ENCODE data around the gene TEX10.
"Not testable (repeated sequence)": the region's sequence is repeated elsewhere in the genome, so short reads cannot be mapped to it uniquely, and the experiment has no call there.

The TEX10 gene

DNA sequence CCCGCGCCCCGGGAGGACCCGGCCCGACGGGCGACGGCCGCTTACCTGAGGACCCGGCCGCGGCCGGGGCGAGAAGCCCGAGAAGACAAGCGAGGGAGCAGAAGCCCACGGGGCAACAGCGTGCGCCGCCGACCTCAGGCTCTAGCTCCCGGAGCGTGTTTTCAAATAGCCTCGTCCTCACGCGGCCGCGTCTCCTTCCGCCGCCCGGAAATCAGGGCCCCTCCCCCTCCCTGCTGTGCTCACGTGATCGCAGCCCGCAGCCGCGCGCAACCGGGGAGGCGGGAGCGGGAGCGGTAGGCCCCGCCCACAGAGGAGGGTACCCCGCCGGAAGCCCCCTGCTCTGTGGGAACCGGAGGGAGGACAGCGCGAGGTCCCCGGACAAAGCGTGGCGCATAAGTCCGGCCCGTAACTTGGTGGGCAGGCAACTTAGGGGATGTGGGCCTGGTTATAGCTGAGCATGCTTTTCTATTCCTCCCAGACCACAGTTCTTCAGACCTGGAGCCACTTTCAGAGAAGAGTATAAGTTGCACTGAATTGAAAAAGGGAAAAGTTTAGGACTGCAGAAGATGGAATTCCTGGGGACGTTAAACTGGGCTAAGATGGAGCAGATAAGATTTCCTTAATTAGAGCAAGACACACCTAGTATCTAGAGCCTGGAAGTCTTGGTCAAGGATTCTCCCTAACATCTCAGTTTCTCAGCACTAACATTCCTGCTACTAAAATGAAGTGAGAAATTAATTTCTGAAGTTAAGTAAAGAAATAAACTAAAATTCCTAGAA is at the start of gene TEX10:
Gene TEX10, minus strand, starts transcription at position 216 of the 779 bp plus-strand sequence. CDS start 3,579 bp downstream, outside the sequence.
- Histone ChIP-seq H3K9me3 (ENCODE audit: insufficient read depth, low read depth, low read length) (no peaks in the 10 kb centered on the region), H3K27ac (ENCODE audit: low read length) (peak within 1 kb of the TSS; percentile 91), H3K27me3 (ENCODE audit: insufficient read depth, low read length) (no peaks in the 10 kb centered on the region), H3K36me3 (ENCODE audit: insufficient read depth, low read depth, low read length) (peaks cover 10% of the 10 kb centered on the region), H3K4me3 (ENCODE audit: low read length) (peak within 1 kb of the TSS; percentile 97), H3K9ac (ENCODE audit: low read depth, low read length) (peak within 1 kb of the TSS; percentile 97), H3K4me1 (ENCODE audit: insufficient read depth, low read length) (peaks cover 11% of the 10 kb centered on the region)

DNA sequence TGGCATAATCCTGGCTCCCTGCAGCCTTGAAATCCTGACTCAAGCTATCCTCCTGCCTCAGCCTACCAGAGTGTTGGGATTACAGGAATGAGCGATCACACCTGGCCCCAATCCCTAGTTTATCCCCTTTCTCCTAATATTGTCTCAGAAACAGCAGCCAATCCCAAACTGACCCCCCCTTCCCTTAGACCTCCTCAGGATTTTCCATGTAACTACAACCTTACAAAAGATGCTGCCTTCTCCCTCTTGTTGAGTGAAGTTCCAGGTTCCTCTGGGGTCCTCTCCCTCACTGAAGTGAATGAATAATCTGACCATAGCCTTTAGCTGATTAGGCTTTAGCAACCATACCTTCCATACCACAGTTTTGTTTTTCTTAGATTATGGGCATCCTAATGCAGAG is 48.3 kb upstream of the TEX10 start:
- no peaks in the 10 kb centered on the region for H3K36me3 ChIP-seq (ENCODE audit: insufficient read depth, low read depth, low read length)
- no peak overlapping the region for H3K9ac ChIP-seq (ENCODE audit: low read depth, low read length)
- no peaks in the 10 kb centered on the region for H3K9me3 ChIP-seq (ENCODE audit: insufficient read depth, low read depth, low read length)
- no peak overlapping the region for H3K27ac ChIP-seq (ENCODE audit: low read length)
- no peaks in the 10 kb centered on the region for H3K4me1 ChIP-seq (ENCODE audit: insufficient read depth, low read length)
- H3K4me3 ChIP-seq (ENCODE audit: low read length) = no peak overlapping the region
- no peaks in the 10 kb centered on the region for H3K27me3 ChIP-seq (ENCODE audit: insufficient read depth, low read length)

DNA sequence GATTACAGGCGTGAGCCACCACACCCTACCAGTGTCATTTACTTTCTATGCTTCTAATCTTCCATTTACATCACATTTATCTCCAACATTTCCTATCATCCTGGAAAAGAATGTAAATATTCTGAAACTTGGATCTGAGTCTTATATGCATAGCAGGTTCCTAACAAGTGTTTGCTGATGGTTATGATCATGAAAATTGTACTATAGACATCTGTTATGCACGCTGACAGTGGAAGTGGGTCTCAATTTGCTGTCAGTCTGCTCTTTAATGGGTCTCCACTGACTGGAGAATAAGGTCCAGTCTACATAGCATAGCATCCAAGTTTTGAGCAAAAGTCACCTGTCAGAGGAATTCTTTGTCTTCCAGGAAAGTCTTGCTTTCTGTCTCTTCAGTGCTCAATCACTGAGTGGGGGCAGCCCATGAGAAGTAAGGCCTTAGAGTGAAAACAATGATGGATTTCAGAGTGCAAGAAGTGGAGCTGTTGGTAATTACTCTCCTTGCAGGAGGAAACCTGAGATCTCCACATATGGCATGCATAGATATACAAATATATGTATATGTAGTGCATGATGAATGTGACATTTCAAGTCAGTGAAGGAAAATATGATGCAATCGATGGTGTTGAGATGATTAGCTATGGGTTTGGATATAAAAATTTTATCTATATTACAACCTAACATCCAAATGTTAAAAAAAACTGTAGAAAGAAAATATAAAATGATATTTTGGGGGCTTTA is 45.0 kb upstream of the TEX10 start:
- H3K27me3 ChIP-seq (ENCODE audit: insufficient read depth, low read length) = no peaks in the 10 kb centered on the region
- peaks cover 3% of the 10 kb centered on the region; the same call in 1 of the 2 replicates for H3K9me3 ChIP-seq (ENCODE audit: insufficient read depth, low read depth, low read length)
- no peak overlapping the region for H3K4me3 ChIP-seq (ENCODE audit: low read length)
- no peaks in the 10 kb centered on the region for H3K36me3 ChIP-seq (ENCODE audit: insufficient read depth, low read depth, low read length)
- no peaks in the 10 kb centered on the region for H3K4me1 ChIP-seq (ENCODE audit: insufficient read depth, low read length)
- no peak overlapping the region for H3K9ac ChIP-seq (ENCODE audit: low read depth, low read length)
- H3K27ac ChIP-seq (ENCODE audit: low read length) = no peak overlapping the region

DNA sequence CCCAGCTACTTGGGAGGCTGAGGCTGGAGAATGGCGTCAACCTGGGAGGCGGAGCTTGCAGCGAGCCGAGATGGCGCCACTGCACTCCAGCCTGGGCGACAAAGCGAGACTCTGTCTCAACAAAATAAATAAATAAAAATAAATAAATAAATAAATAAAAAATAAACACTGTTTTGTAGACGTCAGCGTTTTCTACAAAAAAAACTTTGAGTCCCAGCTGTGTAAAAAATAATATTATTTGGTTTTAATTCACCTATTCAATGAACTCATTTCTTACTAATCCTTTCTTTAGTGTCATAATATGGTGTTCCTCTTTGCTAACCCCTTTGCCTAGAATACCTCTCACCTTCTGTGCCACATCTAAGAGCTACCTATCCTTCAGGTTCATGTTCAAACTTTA is 44.0 kb upstream of the TEX10 start:
- H3K9ac ChIP-seq (ENCODE audit: low read depth, low read length) = no peak overlapping the region
- no peaks in the 10 kb centered on the region for H3K4me1 ChIP-seq (ENCODE audit: insufficient read depth, low read length)
- no peak overlapping the region for H3K27ac ChIP-seq (ENCODE audit: low read length)
- H3K27me3 ChIP-seq (ENCODE audit: insufficient read depth, low read length) = no peaks in the 10 kb centered on the region
- H3K4me3 ChIP-seq (ENCODE audit: low read length) = no peak overlapping the region
- no peaks in the 10 kb centered on the region for H3K36me3 ChIP-seq (ENCODE audit: insufficient read depth, low read depth, low read length)
- peaks cover 5% of the 10 kb centered on the region for H3K9me3 ChIP-seq (ENCODE audit: insufficient read depth, low read depth, low read length)

- no peak overlapping the region for H3K27ac ChIP-seq (ENCODE audit: low read length)
- no peak overlapping the region for H3K9ac ChIP-seq (ENCODE audit: low read depth, low read length)
- no peaks in the 10 kb centered on the region for H3K27me3 ChIP-seq (ENCODE audit: insufficient read depth, low read length)
Measured at GRCh38 chr9:100394816-100395215, 42.1 kb upstream of the TEX10 start.

GRCh38 chr9:100394032-100394695 is 41.4 kb upstream of the TEX10 start:
- no peaks in the 10 kb centered on the region; the same call in 1 of the 2 replicates for H3K4me1 ChIP-seq (ENCODE audit: insufficient read depth, low read length)
- H3K36me3 ChIP-seq (ENCODE audit: insufficient read depth, low read depth, low read length) = no peaks in the 10 kb centered on the region
- no peak overlapping the region for H3K9ac ChIP-seq (ENCODE audit: low read depth, low read length)
- H3K4me3 ChIP-seq (ENCODE audit: low read length) = no peak overlapping the region
- peaks cover 9% of the 10 kb centered on the region for H3K9me3 ChIP-seq (ENCODE audit: insufficient read depth, low read depth, low read length)
- no peak overlapping the region for H3K27ac ChIP-seq (ENCODE audit: low read length)
- H3K27me3 ChIP-seq (ENCODE audit: insufficient read depth, low read length) = no peaks in the 10 kb centered on the region

More at GRCh38 chr9:100394816-100395215, 42.1 kb upstream of the TEX10 start:
- Histone ChIP-seq H3K4me1 (ENCODE audit: insufficient read depth, low read length) (no peaks in the 10 kb centered on the region), H3K4me3 (ENCODE audit: low read length) (no peak overlapping the region), H3K9me3 (ENCODE audit: insufficient read depth, low read depth, low read length) (peaks cover 9% of the 10 kb centered on the region), H3K36me3 (ENCODE audit: insufficient read depth, low read depth, low read length) (no peaks in the 10 kb centered on the region)

DNA sequence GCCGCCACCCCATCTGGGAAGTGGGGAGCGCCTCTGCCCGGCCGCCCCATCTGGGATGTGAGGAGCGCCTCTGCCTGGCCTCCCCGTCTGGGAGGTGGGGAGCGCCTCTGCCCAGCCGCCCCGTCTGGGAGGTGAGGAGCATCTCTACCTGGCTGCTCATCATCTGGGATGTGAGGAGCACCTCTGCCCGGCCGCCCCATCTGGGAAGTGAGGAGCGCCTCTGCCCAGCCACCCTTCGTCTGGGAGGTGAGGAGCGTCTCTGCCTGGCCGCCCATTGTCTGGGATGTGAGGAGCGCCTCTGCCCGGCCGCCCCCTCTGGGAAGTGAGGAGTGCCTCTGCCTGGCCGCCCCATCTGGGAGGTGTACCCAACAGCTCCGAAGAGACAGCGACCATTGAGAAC is 40.2 kb upstream of the TEX10 start:
- not testable (repeated sequence) for H3K27ac ChIP-seq (ENCODE audit: low read length); H3K9ac ChIP-seq (ENCODE audit: low read depth, low read length); H3K4me1 ChIP-seq (ENCODE audit: insufficient read depth, low read length); H3K9me3 ChIP-seq (ENCODE audit: insufficient read depth, low read depth, low read length); H3K4me3 ChIP-seq (ENCODE audit: low read length); H3K27me3 ChIP-seq (ENCODE audit: insufficient read depth, low read length); H3K36me3 ChIP-seq (ENCODE audit: insufficient read depth, low read depth, low read length)

DNA sequence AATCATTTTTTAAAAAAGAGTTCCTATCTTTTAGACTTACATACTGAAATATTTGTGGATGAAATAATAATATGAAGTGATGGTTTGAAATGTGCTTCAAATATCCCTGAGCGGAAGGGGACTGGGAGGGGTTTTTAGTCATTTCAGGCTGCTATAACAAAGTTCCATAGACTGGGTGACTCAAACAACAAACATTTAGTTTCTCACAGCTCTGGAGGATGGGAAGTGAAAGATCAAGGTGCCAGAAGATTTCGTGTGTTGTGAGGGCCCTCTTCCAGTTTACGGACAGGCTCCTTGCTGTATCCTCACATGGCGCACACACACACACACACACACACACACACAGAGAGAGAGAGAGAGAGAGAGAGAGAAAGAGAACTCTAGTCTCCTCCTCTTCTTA is 27.1 kb upstream of the TEX10 start:
- H3K9ac ChIP-seq (ENCODE audit: low read depth, low read length) = no peak overlapping the region
- H3K4me3 ChIP-seq (ENCODE audit: low read length) = no peak overlapping the region
- no peak overlapping the region for H3K27ac ChIP-seq (ENCODE audit: low read length)
- no peaks in the 10 kb centered on the region for H3K4me1 ChIP-seq (ENCODE audit: insufficient read depth, low read length)
- H3K36me3 ChIP-seq (ENCODE audit: insufficient read depth, low read depth, low read length) = no peaks in the 10 kb centered on the region
- peaks cover 5% of the 10 kb centered on the region; the same call in 1 of the 2 replicates for H3K9me3 ChIP-seq (ENCODE audit: insufficient read depth, low read depth, low read length)
- no peaks in the 10 kb centered on the region for H3K27me3 ChIP-seq (ENCODE audit: insufficient read depth, low read length)

- Histone ChIP-seq H3K4me3 (ENCODE audit: low read length) (no peak overlapping the region), H3K9me3 (ENCODE audit: insufficient read depth, low read depth, low read length) (peaks cover 5% of the 10 kb centered on the region; the same call in 1 of the 2 replicates), H3K4me1 (ENCODE audit: insufficient read depth, low read length) (no peaks in the 10 kb centered on the region), H3K27me3 (ENCODE audit: insufficient read depth, low read length) (no peaks in the 10 kb centered on the region), H3K36me3 (ENCODE audit: insufficient read depth, low read depth, low read length) (no peaks in the 10 kb centered on the region), H3K9ac (ENCODE audit: low read depth, low read length) (no peak overlapping the region), H3K27ac (ENCODE audit: low read length) (no peak overlapping the region)
Measured at GRCh38 chr9:100377015-100377414, 24.3 kb upstream of the TEX10 start.

- H3K36me3 ChIP-seq (ENCODE audit: insufficient read depth, low read depth, low read length) = no peaks in the 10 kb centered on the region
- no peaks in the 10 kb centered on the region for H3K27me3 ChIP-seq (ENCODE audit: insufficient read depth, low read length)
- no peak overlapping the region for H3K4me3 ChIP-seq (ENCODE audit: low read length)
- H3K9me3 ChIP-seq (ENCODE audit: insufficient read depth, low read depth, low read length) = peaks cover 5% of the 10 kb centered on the region; the same call in 1 of the 2 replicates
- H3K9ac ChIP-seq (ENCODE audit: low read depth, low read length) = no peak overlapping the region
- H3K27ac ChIP-seq (ENCODE audit: low read length) = no peak overlapping the region
- H3K4me1 ChIP-seq (ENCODE audit: insufficient read depth, low read length) = no peaks in the 10 kb centered on the region
Measured at GRCh38 chr9:100375658-100376057, 22.9 kb upstream of the TEX10 start.

DNA sequence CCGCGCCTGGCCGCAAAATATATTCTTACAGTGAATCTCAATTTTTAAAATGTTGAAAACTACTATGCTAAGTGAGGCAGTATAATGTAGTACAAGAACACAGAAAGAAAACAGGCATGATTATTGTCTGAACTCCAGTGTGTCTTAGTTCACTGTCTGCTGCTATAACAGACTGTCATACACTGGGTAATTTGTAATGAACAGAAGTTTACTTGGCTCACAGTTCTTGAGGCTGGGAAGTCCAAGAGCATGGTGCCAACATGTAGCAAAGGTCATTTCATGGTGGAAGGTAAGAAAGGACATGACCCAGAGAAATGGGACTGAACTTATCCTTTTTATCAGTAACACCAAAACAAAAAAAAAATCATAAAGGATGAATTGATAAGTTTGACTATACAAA is 19.9 kb upstream of the TEX10 start:
- Histone ChIP-seq H3K36me3 (ENCODE audit: insufficient read depth, low read depth, low read length) (no peaks in the 10 kb centered on the region), H3K4me3 (ENCODE audit: low read length) (no peak overlapping the region), H3K4me1 (ENCODE audit: insufficient read depth, low read length) (no peaks in the 10 kb centered on the region), H3K27me3 (ENCODE audit: insufficient read depth, low read length) (no peaks in the 10 kb centered on the region), H3K27ac (ENCODE audit: low read length) (no peak overlapping the region), H3K9me3 (ENCODE audit: insufficient read depth, low read depth, low read length) (peaks cover 19% of the 10 kb centered on the region), H3K9ac (ENCODE audit: low read depth, low read length) (no peak overlapping the region)

All from iPS-20b (cell line).